Sigmoid colon (tissue), 4 donors: ENCODE data around the gene GTF2E1.

Experiments
- EP300 ChIP-seq, 4 donors: sonication (generic); formaldehyde crosslinking; IDR thresholded peaks; one replicate each; pipeline ENCODE4 v1.6.1; 2017; ENCODE audit warnings: antibody characterized with exemption in 4 of 4
- POLR2AphosphoS5 ChIP-seq, 4 donors: sonication (generic); formaldehyde crosslinking; IDR thresholded peaks; one replicate each; pipeline ENCODE4 v1.6.1; 2017; ENCODE audit warnings: antibody characterized with exemption in 4 of 4
- TF ChIP-seq, protein P1 (sequence below), 4 experiments: fragments of 450-650 bp in 3 of 4; fragments of 200-600 bp in 1 of 4; IDR thresholded peaks; one replicate each; pipeline ENCODE4 v1.5.1; 2016 to 2019; ENCODE audit warnings: antibody characterized with exemption in 4 of 4, mild to moderate bottlenecking in 3 of 4, moderate library complexity in 2 of 4

DNA sequence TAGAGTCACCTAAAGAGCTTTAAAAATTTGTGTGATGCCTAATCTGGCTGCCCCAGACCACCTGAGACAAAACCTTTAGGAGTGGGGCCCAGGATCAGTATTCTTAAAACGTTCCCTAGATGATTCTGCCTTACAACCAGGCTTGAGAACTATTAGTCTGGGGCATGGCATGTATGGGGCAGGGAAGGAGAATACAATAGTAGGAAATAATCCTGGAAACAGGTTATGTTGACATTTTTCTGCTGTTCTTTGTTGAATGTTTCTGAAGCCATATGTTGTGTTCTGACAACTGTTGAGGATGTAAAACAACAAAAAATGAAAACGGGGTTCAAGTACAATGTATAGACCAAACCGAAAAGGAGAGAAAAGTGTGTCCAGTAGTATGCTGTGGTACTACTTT is 2.9 kb downstream of the GTF2E1 start:
- TF ChIP-seq, protein P1, sequence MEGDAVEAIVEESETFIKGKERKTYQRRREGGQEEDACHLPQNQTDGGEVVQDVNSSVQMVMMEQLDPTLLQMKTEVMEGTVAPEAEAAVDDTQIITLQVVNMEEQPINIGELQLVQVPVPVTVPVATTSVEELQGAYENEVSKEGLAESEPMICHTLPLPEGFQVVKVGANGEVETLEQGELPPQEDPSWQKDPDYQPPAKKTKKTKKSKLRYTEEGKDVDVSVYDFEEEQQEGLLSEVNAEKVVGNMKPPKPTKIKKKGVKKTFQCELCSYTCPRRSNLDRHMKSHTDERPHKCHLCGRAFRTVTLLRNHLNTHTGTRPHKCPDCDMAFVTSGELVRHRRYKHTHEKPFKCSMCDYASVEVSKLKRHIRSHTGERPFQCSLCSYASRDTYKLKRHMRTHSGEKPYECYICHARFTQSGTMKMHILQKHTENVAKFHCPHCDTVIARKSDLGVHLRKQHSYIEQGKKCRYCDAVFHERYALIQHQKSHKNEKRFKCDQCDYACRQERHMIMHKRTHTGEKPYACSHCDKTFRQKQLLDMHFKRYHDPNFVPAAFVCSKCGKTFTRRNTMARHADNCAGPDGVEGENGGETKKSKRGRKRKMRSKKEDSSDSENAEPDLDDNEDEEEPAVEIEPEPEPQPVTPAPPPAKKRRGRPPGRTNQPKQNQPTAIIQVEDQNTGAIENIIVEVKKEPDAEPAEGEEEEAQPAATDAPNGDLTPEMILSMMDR (IDR thresholded peaks at IDR 0.05) = no peak
- TF ChIP-seq EP300 (IDR thresholded peaks at IDR 0.05) (no peak), POLR2AphosphoS5 (IDR thresholded peaks at IDR 0.05) (no peak)
